Ishikawa (cell line): ENCODE measurements around the gene METTL1.

ENCODE experiments used
- CEBPB ChIP-seq: IDR thresholded peaks from 2 replicates; pipeline ENCODE4 v1.6.1; 2012
- CREB1 ChIP-seq: IDR thresholded peaks from 2 replicates; pipeline ENCODE4 v1.6.1; 2012; ENCODE audit warnings: low read depth
- EGR1 ChIP-seq: IDR thresholded peaks from 2 replicates; pipeline ENCODE4 v1.6.1; 2012
- EP300 ChIP-seq: IDR thresholded peaks from 2 replicates; pipeline ENCODE4 v1.6.1; 2012; ENCODE audit warnings: borderline replicate concordance
- FOXM1 ChIP-seq: IDR thresholded peaks from 2 replicates; pipeline ENCODE4 v1.6.1; 2012; ENCODE audit warnings: low read depth, borderline replicate concordance
- MAX ChIP-seq: IDR thresholded peaks from 2 replicates; pipeline ENCODE4 v1.6.1; 2012
- NFIC ChIP-seq: IDR thresholded peaks from 2 replicates; pipeline ENCODE4 v1.6.1; 2012
- RAD21 ChIP-seq: IDR thresholded peaks from 2 replicates; pipeline ENCODE4 v1.6.1; 2012; ENCODE audit warnings: low read depth
- REST ChIP-seq: IDR thresholded peaks from 2 replicates; pipeline ENCODE4 v1.6.1; 2012; ENCODE audit warnings: low read depth, mild to moderate bottlenecking
- TAF1 ChIP-seq: IDR thresholded peaks from 2 replicates; pipeline ENCODE4 v1.6.1; 2012; ENCODE audit warnings: low read depth, mild to moderate bottlenecking
- TCF12 ChIP-seq: IDR thresholded peaks from 2 replicates; pipeline ENCODE4 v1.6.1; 2012; ENCODE audit warnings: low read depth
- TEAD4 ChIP-seq: IDR thresholded peaks from 2 replicates; pipeline ENCODE4 v1.6.1; 2012
- USF1 ChIP-seq: IDR thresholded peaks from 2 replicates; pipeline ENCODE4 v1.6.1; 2012
- YY1 ChIP-seq: IDR thresholded peaks from 2 replicates; pipeline ENCODE4 v1.6.1; 2012; ENCODE audit warnings: low read depth
- ZBTB7A ChIP-seq: IDR thresholded peaks from 2 replicates; pipeline ENCODE4 v1.6.1; 2012; ENCODE audit warnings: low read depth

Gene METTL1

GRCh38 chr12:57777911-57778310 is 6.0 kb upstream of the METTL1 start:
- TF ChIP-seq TAF1 (no peak), YY1 (no peak), RAD21 (no peak), USF1 (no peak), CEBPB (no peak), NFIC (no peak), EP300 (no peak), TEAD4 (no peak), EGR1 (no peak), ZBTB7A (no peak), REST (no peak), CREB1 (no peak), TCF12 (no peak)

- TF ChIP-seq MAX (no peak), CREB1 (no peak), TEAD4 (no peak), EP300 (no peak), TAF1 (no peak), REST (no peak), RAD21 (no peak)
These were observed 5.5 kb upstream of the METTL1 start for GRCh38 chr12:57777367-57777766.

GRCh38 chr12:57776247-57776587 is 4.3 kb upstream of the METTL1 start:
- TF ChIP-seq MAX: no peak
- no peak for TF ChIP-seq CREB1
- TF ChIP-seq TEAD4: no peak
- TF ChIP-seq EP300: no peak
- TF ChIP-seq EGR1: no peak
- no peak for TF ChIP-seq REST
- TF ChIP-seq USF1: no peak
- no peak for TF ChIP-seq FOXM1

GRCh38 chr12:57775563-57776246 is 3.8 kb upstream of the METTL1 start:
- no peak for TF ChIP-seq NFIC
- TF ChIP-seq TEAD4: no peak
- TF ChIP-seq TAF1: no peak
- TF ChIP-seq ZBTB7A: no peak
- TF ChIP-seq TCF12: no peak
- no peak for TF ChIP-seq USF1

- TF ChIP-seq FOXM1: no peak
- TF ChIP-seq MAX: no peak
- no peak for TF ChIP-seq TEAD4
- TF ChIP-seq CREB1: no peak
- no peak for TF ChIP-seq REST
- no peak for TF ChIP-seq TCF12
- no peak for TF ChIP-seq RAD21
- TF ChIP-seq EP300: no peak
- TF ChIP-seq USF1: no peak
- TF ChIP-seq ZBTB7A: no peak
- TF ChIP-seq NFIC: no peak
- TF ChIP-seq CEBPB: no peak
- no peak for TF ChIP-seq TAF1
- TF ChIP-seq YY1: no peak
- TF ChIP-seq EGR1: no peak
These were observed 3.1 kb upstream of the METTL1 start for GRCh38 chr12:57775044-57775443.
